Ascending aorta (tissue), 2 donors: Measurements from ENCODE around the gene IQCM. TPM values are rescaled to one million over a fixed set of nuclear protein-coding genes. Genes with fewer than 3 reads are reported as not detected.
"Not testable (repeated sequence)": the region's sequence is repeated elsewhere in the genome, so short reads cannot be mapped to it uniquely, and the experiment has no call there.

ENCODE experiments used
- DNase-seq, 2 donors: peaks; one replicate each; pipeline ENCODE4 v3.0.0-alpha.2; 2019; ENCODE audit warnings: low spot score in 2 of 2
- H3K27ac ChIP-seq, 2 donors: fragments of 200-600 bp; sonication (generic); one replicate each; pipeline ENCODE4 v1.5.1; 2016 to 2017; ENCODE audit warnings: mild to moderate bottlenecking in 1 of 2
- H3K27me3 ChIP-seq: fragments of 200-600 bp; sonication (generic); one replicate; pipeline ENCODE4 v1.5.1; 2017
- H3K36me3 ChIP-seq, 2 donors: fragments of 200-600 bp; sonication (generic); one replicate each; pipeline ENCODE4 v1.5.1; 2016
- H3K4me1 ChIP-seq, 2 donors: fragments of 200-600 bp; sonication (generic); one replicate each; pipeline ENCODE4 v1.5.1; 2016 to 2017; ENCODE audit warnings: mild to moderate bottlenecking in 1 of 2
- H3K4me3 ChIP-seq, 2 donors: fragments of 200-600 bp; sonication (generic); one replicate each; pipeline ENCODE4 v1.5.1; 2016 to 2017; ENCODE audit warnings: mild to moderate bottlenecking in 1 of 2
- H3K9me3 ChIP-seq, 2 donors: fragments of 200-600 bp; sonication (generic); one replicate each; pipeline ENCODE4 v1.5.1; 2016
- CTCF ChIP-seq, 3 experiments: fragments of 200-600 bp in 2 of 3; fragments of 450-650 bp in 1 of 3; sonication (generic) in 2 of 3; IDR thresholded peaks; one replicate each; pipeline ENCODE4 v1.5.1; 2016 to 2019; ENCODE audit warnings: antibody characterized with exemption in 3 of 3, mild to moderate bottlenecking in 1 of 3, moderate library complexity in 1 of 3
- intact Hi-C: fragments of 100-400 bp; cut with DNase I; formaldehyde crosslinking; loops from one replicate; pipeline ENCODE4 v1.15.1; 2023
- total RNA-seq: library from RNA; depleted of rRNA; stranded (reverse); fragments of >200 nt; gene quantifications from one replicate; pipeline ENCODE4 v1.1.0, GENCODE V29; 2016

Gene IQCM
- total RNA-seq, 1 donor from 2014 or later: not detected

- no peak for TF ChIP-seq CTCF (IDR thresholded peaks at IDR 0.05)
- no peaks in the 10 kb centered on the region for H3K4me1 ChIP-seq
- H3K36me3 ChIP-seq: no peaks in the 10 kb centered on the region
- intact Hi-C loops: no loop called here
- no peaks in the 10 kb centered on the region for H3K9me3 ChIP-seq
- H3K27ac ChIP-seq: no peak overlapping the region
- no peaks in the 10 kb centered on the region for H3K27me3 ChIP-seq
- DNase-seq: no peak
- no peak overlapping the region for H3K4me3 ChIP-seq
Measured at GRCh38 chr4:149500806-149501205, 314.8 kb downstream of the IQCM start.

DNA sequence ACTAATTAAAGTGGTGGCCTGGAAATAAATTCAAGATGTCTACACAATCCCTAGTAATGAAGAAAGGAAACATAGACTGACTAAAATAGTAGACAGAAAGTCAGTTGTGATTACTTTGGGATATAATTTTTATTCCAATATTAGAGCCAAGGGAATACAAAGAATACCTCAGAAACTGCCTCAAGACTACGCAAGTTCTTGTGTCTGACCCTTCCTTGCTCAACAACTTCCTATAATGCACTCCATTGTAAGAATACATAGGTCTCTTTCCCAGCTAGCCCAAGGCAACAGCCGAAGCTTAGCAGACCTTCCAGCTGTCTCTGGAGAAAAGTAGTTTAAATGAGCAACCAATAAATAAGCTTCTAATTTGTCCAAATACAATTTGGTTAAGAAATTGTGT lies 315.9 kb downstream of the IQCM start:
- Histone ChIP-seq H3K27me3 (no peaks in the 10 kb centered on the region), H3K4me3 (no peak overlapping the region), H3K9me3 (no peaks in the 10 kb centered on the region), H3K27ac (no peak overlapping the region), H3K4me1 (no peaks in the 10 kb centered on the region), H3K36me3 (no peaks in the 10 kb centered on the region)
- intact Hi-C loops: no loop called here
- TF ChIP-seq CTCF (IDR thresholded peaks at IDR 0.05): no peak
- no peak for DNase-seq

- Histone ChIP-seq H3K36me3 (no peaks in the 10 kb centered on the region), H3K4me1 (no peaks in the 10 kb centered on the region), H3K9me3 (no peaks in the 10 kb centered on the region), H3K27me3 (no peaks in the 10 kb centered on the region), H3K27ac (no peak overlapping the region), H3K4me3 (no peak overlapping the region)
- intact Hi-C loops: no loop called here
- no peak for TF ChIP-seq CTCF (IDR thresholded peaks at IDR 0.05)
- no peak for DNase-seq
Measured at GRCh38 chr4:149498246-149498645, 317.4 kb downstream of the IQCM start.

- Histone ChIP-seq H3K36me3 (no peaks in the 10 kb centered on the region), H3K27ac (no peak overlapping the region), H3K4me3 (no peak overlapping the region), H3K4me1 (no peaks in the 10 kb centered on the region), H3K9me3 (no peaks in the 10 kb centered on the region), H3K27me3 (no peaks in the 10 kb centered on the region)
- DNase-seq: no peak
- no peak for TF ChIP-seq CTCF (IDR thresholded peaks at IDR 0.05)
- intact Hi-C loops: no loop called here
Measured at GRCh38 chr4:149493492-149493891, 322.2 kb downstream of the IQCM start.

GRCh38 chr4:149489321-149489720 lies 326.3 kb downstream of the IQCM start:
- H3K4me1 ChIP-seq: no peaks in the 10 kb centered on the region
- no peak for DNase-seq
- H3K9me3 ChIP-seq: no peaks in the 10 kb centered on the region
- H3K27me3 ChIP-seq: no peaks in the 10 kb centered on the region
- no peak for TF ChIP-seq CTCF (IDR thresholded peaks at IDR 0.05)
- H3K36me3 ChIP-seq: no peaks in the 10 kb centered on the region
- intact Hi-C loops: no loop called here
- no peak overlapping the region for H3K4me3 ChIP-seq
- H3K27ac ChIP-seq: no peak overlapping the region

- Histone ChIP-seq H3K9me3 (no peaks in the 10 kb centered on the region), H3K4me1 (no peaks in the 10 kb centered on the region), H3K36me3 (no peaks in the 10 kb centered on the region), H3K4me3 (no peak overlapping the region), H3K27me3 (no peaks in the 10 kb centered on the region), H3K27ac (no peak overlapping the region)
- DNase-seq: no peak
- intact Hi-C loops: no loop called here
- no peak for TF ChIP-seq CTCF (IDR thresholded peaks at IDR 0.05)
Measured at GRCh38 chr4:149486861-149487260, 328.8 kb downstream of the IQCM start.

- H3K27ac ChIP-seq, DNase-seq, H3K36me3 ChIP-seq, H3K4me1 ChIP-seq, H3K4me3 ChIP-seq, H3K9me3 ChIP-seq, H3K27me3 ChIP-seq, intact Hi-C loops: not testable (repeated sequence)
Measured at GRCh38 chr4:149468669-149469068, 347.0 kb downstream of the IQCM start.
